Measurements from ENCODE around the gene SPOCD1. TPM values are rescaled to one million over a fixed set of nuclear protein-coding genes. Genes with fewer than 3 reads are reported as not detected.

The SPOCD1 gene
- total and polyA plus RNA-seq, 4 donors: under 0.01 to 0.19 (median 0.12) TPM; not detected in 1

DNA sequence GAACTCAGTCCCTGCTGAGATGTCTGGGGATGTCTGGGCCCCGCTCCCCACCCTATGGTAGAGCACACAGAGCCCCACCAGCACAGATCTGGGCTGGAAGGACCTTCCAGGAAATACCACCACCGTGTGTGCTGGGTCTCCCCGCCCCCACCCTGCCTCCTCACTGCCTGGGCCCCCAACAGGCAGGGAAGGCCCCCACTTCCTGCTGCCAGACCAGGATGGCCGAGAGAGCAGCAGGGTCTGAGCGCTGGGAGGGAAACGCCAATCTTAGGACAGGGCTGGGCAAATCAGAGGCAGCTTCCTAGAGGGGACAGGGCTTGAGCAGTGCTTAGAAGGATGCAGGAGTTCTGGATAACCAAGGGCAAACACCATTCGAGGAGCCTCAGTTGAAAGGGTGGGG, 63.6 kb downstream of the SPOCD1 start:
- no peak overlapping the region for H3K9ac ChIP-seq (ENCODE audit: low read depth in 1 of 2, low read length in 2 of 2)
- WGBS: 69% methylated on average over 7 of the region's 7 CpGs
- H3K27me3 ChIP-seq (ENCODE audit: control insufficient read depth in 4 of 4, insufficient read depth in 4 of 4, low read length in 3 of 4): no peaks in the 10 kb centered on the region
- H3K36me3 ChIP-seq (ENCODE audit: control insufficient read depth in 4 of 4, insufficient read depth in 3 of 4, low read depth in 1 of 4, low read length in 3 of 4): no peaks in the 10 kb centered on the region
- no peak overlapping the region for H3K4me3 ChIP-seq (ENCODE audit: low read depth in 1 of 3, low read length in 3 of 3)
- no peak for DNase-seq (ENCODE audit: low spot score)
- no peaks in the 10 kb centered on the region for H3K9me3 ChIP-seq (ENCODE audit: control insufficient read depth in 4 of 4, low read length in 3 of 4)
- TF ChIP-seq RXRA (IDR thresholded peaks at IDR 0.05) (no peak), HNF4A (conservative IDR thresholded peaks at IDR 0.05) (no peak), EGR1 (IDR thresholded peaks at IDR 0.05; ENCODE audit: low read depth in 2 of 2) (no peak), FOXA2 (IDR thresholded peaks at IDR 0.05) (no peak), RAD21 (IDR thresholded peaks at IDR 0.05) (no peak), TAF1 (conservative IDR thresholded peaks at IDR 0.05) (no peak), NR2F2 (IDR thresholded peaks at IDR 0.05) (no peak), GABPA (IDR thresholded peaks at IDR 0.05 in 1 of 2, conservative IDR thresholded peaks at IDR 0.05 in 1 of 2) (no peak), JUND (IDR thresholded peaks at IDR 0.05) (no peak)
- TF ChIP-seq, protein P1, sequence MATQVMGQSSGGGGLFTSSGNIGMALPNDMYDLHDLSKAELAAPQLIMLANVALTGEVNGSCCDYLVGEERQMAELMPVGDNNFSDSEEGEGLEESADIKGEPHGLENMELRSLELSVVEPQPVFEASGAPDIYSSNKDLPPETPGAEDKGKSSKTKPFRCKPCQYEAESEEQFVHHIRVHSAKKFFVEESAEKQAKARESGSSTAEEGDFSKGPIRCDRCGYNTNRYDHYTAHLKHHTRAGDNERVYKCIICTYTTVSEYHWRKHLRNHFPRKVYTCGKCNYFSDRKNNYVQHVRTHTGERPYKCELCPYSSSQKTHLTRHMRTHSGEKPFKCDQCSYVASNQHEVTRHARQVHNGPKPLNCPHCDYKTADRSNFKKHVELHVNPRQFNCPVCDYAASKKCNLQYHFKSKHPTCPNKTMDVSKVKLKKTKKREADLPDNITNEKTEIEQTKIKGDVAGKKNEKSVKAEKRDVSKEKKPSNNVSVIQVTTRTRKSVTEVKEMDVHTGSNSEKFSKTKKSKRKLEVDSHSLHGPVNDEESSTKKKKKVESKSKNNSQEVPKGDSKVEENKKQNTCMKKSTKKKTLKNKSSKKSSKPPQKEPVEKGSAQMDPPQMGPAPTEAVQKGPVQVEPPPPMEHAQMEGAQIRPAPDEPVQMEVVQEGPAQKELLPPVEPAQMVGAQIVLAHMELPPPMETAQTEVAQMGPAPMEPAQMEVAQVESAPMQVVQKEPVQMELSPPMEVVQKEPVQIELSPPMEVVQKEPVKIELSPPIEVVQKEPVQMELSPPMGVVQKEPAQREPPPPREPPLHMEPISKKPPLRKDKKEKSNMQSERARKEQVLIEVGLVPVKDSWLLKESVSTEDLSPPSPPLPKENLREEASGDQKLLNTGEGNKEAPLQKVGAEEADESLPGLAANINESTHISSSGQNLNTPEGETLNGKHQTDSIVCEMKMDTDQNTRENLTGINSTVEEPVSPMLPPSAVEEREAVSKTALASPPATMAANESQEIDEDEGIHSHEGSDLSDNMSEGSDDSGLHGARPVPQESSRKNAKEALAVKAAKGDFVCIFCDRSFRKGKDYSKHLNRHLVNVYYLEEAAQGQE (IDR thresholded peaks at IDR 0.05): no peak
- TF ChIP-seq, protein P2, sequence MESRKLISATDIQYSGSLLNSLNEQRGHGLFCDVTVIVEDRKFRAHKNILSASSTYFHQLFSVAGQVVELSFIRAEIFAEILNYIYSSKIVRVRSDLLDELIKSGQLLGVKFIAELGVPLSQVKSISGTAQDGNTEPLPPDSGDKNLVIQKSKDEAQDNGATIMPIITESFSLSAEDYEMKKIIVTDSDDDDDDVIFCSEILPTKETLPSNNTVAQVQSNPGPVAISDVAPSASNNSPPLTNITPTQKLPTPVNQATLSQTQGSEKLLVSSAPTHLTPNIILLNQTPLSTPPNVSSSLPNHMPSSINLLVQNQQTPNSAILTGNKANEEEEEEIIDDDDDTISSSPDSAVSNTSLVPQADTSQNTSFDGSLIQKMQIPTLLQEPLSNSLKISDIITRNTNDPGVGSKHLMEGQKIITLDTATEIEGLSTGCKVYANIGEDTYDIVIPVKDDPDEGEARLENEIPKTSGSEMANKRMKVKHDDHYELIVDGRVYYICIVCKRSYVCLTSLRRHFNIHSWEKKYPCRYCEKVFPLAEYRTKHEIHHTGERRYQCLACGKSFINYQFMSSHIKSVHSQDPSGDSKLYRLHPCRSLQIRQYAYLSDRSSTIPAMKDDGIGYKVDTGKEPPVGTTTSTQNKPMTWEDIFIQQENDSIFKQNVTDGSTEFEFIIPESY (IDR thresholded peaks at IDR 0.05): no peak
- TF ChIP-seq, protein P3, sequence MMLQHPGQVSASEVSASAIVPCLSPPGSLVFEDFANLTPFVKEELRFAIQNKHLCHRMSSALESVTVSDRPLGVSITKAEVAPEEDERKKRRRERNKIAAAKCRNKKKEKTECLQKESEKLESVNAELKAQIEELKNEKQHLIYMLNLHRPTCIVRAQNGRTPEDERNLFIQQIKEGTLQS (IDR thresholded peaks at IDR 0.05): no peak
- H3K27ac ChIP-seq (ENCODE audit: low read depth in 1 of 2, low read length in 2 of 2): no peak overlapping the region
- H3K4me1 ChIP-seq (ENCODE audit: control insufficient read depth in 4 of 4, insufficient read depth in 4 of 4, low read length in 3 of 4): peaks cover 5 to 18% (median 9%) of the 10 kb centered on the region in 4 donors

DNA sequence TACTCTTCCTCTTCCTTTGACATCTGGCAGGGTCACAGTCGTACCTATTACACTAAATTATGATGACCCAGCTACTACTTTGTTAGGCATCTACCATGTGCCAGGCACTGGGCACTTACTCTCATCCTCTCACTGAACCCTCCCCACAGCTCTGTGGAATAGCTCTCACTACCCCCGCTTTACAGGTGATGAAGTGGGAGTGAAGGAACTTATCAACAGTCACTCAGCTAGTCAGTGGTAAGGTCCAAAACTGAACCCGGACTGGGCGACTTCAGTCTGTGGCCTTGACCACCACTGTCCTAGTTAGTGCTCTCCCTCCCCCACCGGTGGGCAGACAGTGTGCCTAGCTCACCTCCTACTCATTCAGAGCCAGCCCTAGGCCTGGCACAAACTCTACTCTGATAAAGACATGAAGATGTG, 64.0 kb downstream of the SPOCD1 start:
- DNase-seq (ENCODE audit: low spot score): no peak
- Histone ChIP-seq H3K27me3 (ENCODE audit: control insufficient read depth in 4 of 4, insufficient read depth in 4 of 4, low read length in 3 of 4) (no peaks in the 10 kb centered on the region), H3K27ac (ENCODE audit: low read depth in 1 of 2, low read length in 2 of 2) (no peak overlapping the region), H3K9me3 (ENCODE audit: control insufficient read depth in 4 of 4, low read length in 3 of 4) (no peaks in the 10 kb centered on the region), H3K36me3 (ENCODE audit: control insufficient read depth in 4 of 4, insufficient read depth in 3 of 4, low read depth in 1 of 4, low read length in 3 of 4) (no peaks in the 10 kb centered on the region), H3K4me3 (ENCODE audit: low read depth in 1 of 3, low read length in 3 of 3) (no peak overlapping the region), H3K4me1 (ENCODE audit: control insufficient read depth in 4 of 4, insufficient read depth in 4 of 4, low read length in 3 of 4) (peaks cover 5 to 18% (median 9%) of the 10 kb centered on the region in 4 donors), H3K9ac (ENCODE audit: low read depth in 1 of 2, low read length in 2 of 2) (no peak overlapping the region)
- WGBS: 79% methylated on average over 5 of the region's 5 CpGs
- TF ChIP-seq SP1 (IDR thresholded peaks at IDR 0.05) (no peak), JUND (IDR thresholded peaks at IDR 0.05) (no peak), NR2F2 (IDR thresholded peaks at IDR 0.05) (no peak), RAD21 (IDR thresholded peaks at IDR 0.05) (no peak), TAF1 (conservative IDR thresholded peaks at IDR 0.05) (no peak), HNF4A (conservative IDR thresholded peaks at IDR 0.05) (no peak), YY1 (IDR thresholded peaks at IDR 0.05) (no peak), HNF4G (IDR thresholded peaks at IDR 0.05) (no peak), FOXA2 (IDR thresholded peaks at IDR 0.05) (no peak), EGR1 (IDR thresholded peaks at IDR 0.05; ENCODE audit: low read depth in 2 of 2) (no peak), GABPA (IDR thresholded peaks at IDR 0.05 in 1 of 2, conservative IDR thresholded peaks at IDR 0.05 in 1 of 2) (no peak)
- TF ChIP-seq, protein P4, sequence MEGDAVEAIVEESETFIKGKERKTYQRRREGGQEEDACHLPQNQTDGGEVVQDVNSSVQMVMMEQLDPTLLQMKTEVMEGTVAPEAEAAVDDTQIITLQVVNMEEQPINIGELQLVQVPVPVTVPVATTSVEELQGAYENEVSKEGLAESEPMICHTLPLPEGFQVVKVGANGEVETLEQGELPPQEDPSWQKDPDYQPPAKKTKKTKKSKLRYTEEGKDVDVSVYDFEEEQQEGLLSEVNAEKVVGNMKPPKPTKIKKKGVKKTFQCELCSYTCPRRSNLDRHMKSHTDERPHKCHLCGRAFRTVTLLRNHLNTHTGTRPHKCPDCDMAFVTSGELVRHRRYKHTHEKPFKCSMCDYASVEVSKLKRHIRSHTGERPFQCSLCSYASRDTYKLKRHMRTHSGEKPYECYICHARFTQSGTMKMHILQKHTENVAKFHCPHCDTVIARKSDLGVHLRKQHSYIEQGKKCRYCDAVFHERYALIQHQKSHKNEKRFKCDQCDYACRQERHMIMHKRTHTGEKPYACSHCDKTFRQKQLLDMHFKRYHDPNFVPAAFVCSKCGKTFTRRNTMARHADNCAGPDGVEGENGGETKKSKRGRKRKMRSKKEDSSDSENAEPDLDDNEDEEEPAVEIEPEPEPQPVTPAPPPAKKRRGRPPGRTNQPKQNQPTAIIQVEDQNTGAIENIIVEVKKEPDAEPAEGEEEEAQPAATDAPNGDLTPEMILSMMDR (IDR thresholded peaks at IDR 0.05; ENCODE audit: low read depth, low read length, missing input control): no peak
- TF ChIP-seq, protein P5, sequence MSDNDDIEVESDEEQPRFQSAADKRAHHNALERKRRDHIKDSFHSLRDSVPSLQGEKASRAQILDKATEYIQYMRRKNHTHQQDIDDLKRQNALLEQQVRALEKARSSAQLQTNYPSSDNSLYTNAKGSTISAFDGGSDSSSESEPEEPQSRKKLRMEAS (IDR thresholded peaks at IDR 0.05): no peak
- TF ChIP-seq, protein P2 (IDR thresholded peaks at IDR 0.05): no peak
- TF ChIP-seq, protein P3 (IDR thresholded peaks at IDR 0.05): no peak
- TF ChIP-seq, protein P1 (IDR thresholded peaks at IDR 0.05): no peak

Measured in liver (tissue), 9 donors.